ENCODE data around the gene OR1N1. TPM values are rescaled to one million over a fixed set of nuclear protein-coding genes. Genes with fewer than 3 reads are reported as not detected.

OR1N1 gene
- total RNA-seq, 1 experiment from 2014 or later: not detected

DNA sequence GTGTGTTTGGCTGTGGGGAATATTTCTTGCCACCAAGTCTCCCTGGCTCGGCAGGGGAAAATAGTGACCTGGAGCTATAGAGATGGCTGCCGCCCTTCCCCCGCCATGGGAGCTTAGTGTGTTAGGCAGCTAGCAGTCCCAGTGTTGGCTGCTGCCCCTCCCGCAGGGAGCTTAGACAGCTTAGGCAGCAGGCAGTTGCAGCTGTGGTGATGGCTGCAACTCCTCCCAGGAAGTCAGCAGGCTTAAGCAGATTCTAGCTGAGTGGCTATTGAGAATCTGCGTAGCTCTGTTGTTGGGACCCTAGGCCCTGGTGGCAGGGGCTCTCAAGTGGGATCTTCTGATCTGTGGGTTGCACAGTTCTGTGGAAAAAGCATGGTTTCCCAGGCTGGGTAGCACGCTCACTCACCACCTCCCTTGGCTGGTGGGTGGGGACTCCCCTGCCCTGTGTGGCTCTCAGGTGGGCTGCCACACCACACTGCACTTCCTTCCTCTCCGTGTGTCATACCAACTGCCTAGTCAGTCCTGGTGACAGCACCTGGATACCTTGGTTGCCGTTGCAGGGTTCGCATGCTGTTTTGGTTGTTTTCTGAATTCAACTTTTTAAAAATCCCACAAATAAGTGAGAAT is 35.2 kb upstream of the OR1N1 start:
- H3K4me2 ChIP-seq: no peak overlapping the region
- no peak overlapping the region for H3K4me3 ChIP-seq
- TF ChIP-seq, protein P1, sequence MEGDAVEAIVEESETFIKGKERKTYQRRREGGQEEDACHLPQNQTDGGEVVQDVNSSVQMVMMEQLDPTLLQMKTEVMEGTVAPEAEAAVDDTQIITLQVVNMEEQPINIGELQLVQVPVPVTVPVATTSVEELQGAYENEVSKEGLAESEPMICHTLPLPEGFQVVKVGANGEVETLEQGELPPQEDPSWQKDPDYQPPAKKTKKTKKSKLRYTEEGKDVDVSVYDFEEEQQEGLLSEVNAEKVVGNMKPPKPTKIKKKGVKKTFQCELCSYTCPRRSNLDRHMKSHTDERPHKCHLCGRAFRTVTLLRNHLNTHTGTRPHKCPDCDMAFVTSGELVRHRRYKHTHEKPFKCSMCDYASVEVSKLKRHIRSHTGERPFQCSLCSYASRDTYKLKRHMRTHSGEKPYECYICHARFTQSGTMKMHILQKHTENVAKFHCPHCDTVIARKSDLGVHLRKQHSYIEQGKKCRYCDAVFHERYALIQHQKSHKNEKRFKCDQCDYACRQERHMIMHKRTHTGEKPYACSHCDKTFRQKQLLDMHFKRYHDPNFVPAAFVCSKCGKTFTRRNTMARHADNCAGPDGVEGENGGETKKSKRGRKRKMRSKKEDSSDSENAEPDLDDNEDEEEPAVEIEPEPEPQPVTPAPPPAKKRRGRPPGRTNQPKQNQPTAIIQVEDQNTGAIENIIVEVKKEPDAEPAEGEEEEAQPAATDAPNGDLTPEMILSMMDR (conservative IDR thresholded peaks at IDR 0.05): no peak
- no peak for TF ChIP-seq EZH2 (IDR thresholded peaks at IDR 0.05; ENCODE audit: low read depth)
- DNase-seq: no peak
- ChIA-PET CTCF (no interaction called here), POLR2A (ENCODE audit: unreplicated experiment) (interaction anchor here (0.6 kb wide), 1 partner anchor 21 kb away, joined by 6 read pairs; no protein-coding TSS in a partner anchor)
- H3K27me3 ChIP-seq (ENCODE audit: insufficient read depth, low read depth): no peaks in the 10 kb centered on the region
- no peaks in the 10 kb centered on the region for H3F3A ChIP-seq (ENCODE audit: insufficient read depth, low read depth)
- H2AFZ ChIP-seq: no peak overlapping the region
- no peaks in the 10 kb centered on the region for H3K36me3 ChIP-seq (ENCODE audit: low read depth)
- no peak overlapping the region for H3K27ac ChIP-seq
- BruUV-seq (replicated peaks): no TSS peak
- no peaks in the 10 kb centered on the region for H4K20me1 ChIP-seq (ENCODE audit: insufficient read depth)
- no peaks in the 10 kb centered on the region for H3K9me3 ChIP-seq (ENCODE audit: insufficient read depth, low read depth)
- H3K4me1 ChIP-seq (replicated peaks; ENCODE audit: insufficient read depth): no peaks in the 10 kb centered on the region
- H3K79me2 ChIP-seq (ENCODE audit: low read depth): no peaks in the 10 kb centered on the region
- H3K9me2 ChIP-seq (ENCODE audit: insufficient read depth): no peaks in the 10 kb centered on the region
- intact Hi-C loops (cut with micrococcal nuclease; ENCODE audit: unreplicated experiment): no loop called here

DNA sequence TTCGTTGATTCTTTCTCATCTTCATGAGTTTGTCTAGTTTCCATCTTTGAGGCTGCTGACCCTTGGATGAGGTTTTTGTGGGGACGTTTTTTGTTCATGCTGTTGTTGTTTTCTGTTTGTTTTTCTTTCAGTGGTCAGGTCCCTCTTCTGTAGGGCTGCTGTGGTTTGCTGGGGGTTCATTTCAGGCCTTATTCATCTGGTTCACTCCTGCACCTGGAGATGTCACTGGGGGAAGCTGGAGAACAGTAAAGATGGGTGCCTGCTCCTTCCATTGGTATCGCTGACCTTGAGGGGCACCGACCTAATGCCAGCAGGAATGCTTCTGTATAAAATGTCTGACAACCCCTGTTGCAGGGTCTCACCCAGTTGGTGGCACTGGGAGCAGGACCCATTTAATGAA is 34.4 kb upstream of the OR1N1 start:
- no TSS peak for BruUV-seq (replicated peaks)

DNA sequence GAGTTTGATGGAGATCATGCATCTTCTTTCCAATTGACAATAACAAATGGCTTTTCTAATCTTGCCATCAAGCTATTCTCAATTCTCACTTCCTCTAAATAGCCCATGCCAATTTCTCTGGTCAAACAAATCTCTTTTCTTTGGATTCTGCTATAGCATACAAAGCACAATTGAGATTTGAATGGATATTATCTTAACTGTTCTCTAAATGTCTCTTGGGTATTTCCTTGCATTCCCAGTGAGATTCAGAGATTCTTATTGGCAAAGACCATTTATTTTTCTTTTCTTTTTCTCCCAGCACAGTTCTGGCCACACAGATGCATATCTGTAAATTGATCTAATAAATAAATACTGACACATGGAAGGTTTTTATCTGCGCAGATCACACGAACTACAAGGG is 25.7 kb upstream of the OR1N1 start, which contains the start of gene OR1N2:
Gene OR1N2 (plus strand): TSS at position 301 of the 400 bp plus-strand sequence. CDS start 100 bp downstream, outside the sequence.
- intact Hi-C loops (cut with micrococcal nuclease; ENCODE audit: unreplicated experiment): no loop called here
- Histone ChIP-seq H3K36me3 (ENCODE audit: low read depth) (no peaks in the 10 kb centered on the region), H3K4me2 (no peak within 1 kb of the TSS), H3F3A (ENCODE audit: insufficient read depth, low read depth) (no peaks in the 10 kb centered on the region), H3K9me2 (ENCODE audit: insufficient read depth) (no peaks in the 10 kb centered on the region), H3K4me3 (no peak within 1 kb of the TSS), H2AFZ (no peak within 1 kb of the TSS), H3K4me1 (replicated peaks; ENCODE audit: insufficient read depth) (no peaks in the 10 kb centered on the region), H3K79me2 (ENCODE audit: low read depth) (no peaks in the 10 kb centered on the region), H3K27me3 (ENCODE audit: insufficient read depth, low read depth) (peaks cover 23% of the 10 kb centered on the region; the same call in 1 of the 2 replicates), H4K20me1 (ENCODE audit: insufficient read depth) (no peaks in the 10 kb centered on the region), H3K9me3 (ENCODE audit: insufficient read depth, low read depth) (no peaks in the 10 kb centered on the region), H3K27ac (no peak within 1 kb of the TSS)
- no peak for TF ChIP-seq EZH2 (IDR thresholded peaks at IDR 0.05; ENCODE audit: low read depth)
- TF ChIP-seq, protein P1 (conservative IDR thresholded peaks at IDR 0.05): no peak
- ChIA-PET POLR2A (ENCODE audit: unreplicated experiment) (no interaction called here), CTCF (no interaction called here)
- BruUV-seq (replicated peaks): no TSS peak
- DNase-seq: no peak

More for the DNA sequence above, 34.4 kb upstream of the OR1N1 start:
- no peaks in the 10 kb centered on the region for H3K36me3 ChIP-seq (ENCODE audit: low read depth)
- H3K4me3 ChIP-seq: no peak overlapping the region
- H3K4me2 ChIP-seq: no peak overlapping the region
- H3K79me2 ChIP-seq (ENCODE audit: low read depth): no peaks in the 10 kb centered on the region
- CTCF ChIA-PET: no interaction called here
- no peak for DNase-seq
- no peaks in the 10 kb centered on the region for H3K27me3 ChIP-seq (ENCODE audit: insufficient read depth, low read depth)
- H3K9me3 ChIP-seq (ENCODE audit: insufficient read depth, low read depth): no peaks in the 10 kb centered on the region
- H3K27ac ChIP-seq: no peak overlapping the region
- H3K4me1 ChIP-seq (replicated peaks; ENCODE audit: insufficient read depth): no peaks in the 10 kb centered on the region
- H3K9me2 ChIP-seq (ENCODE audit: insufficient read depth): no peaks in the 10 kb centered on the region
- no peak overlapping the region for H2AFZ ChIP-seq
- no peaks in the 10 kb centered on the region for H3F3A ChIP-seq (ENCODE audit: insufficient read depth, low read depth)
- no peaks in the 10 kb centered on the region for H4K20me1 ChIP-seq (ENCODE audit: insufficient read depth)
- POLR2A ChIA-PET (ENCODE audit: unreplicated experiment): no interaction called here
- intact Hi-C loops (cut with micrococcal nuclease; ENCODE audit: unreplicated experiment): no loop called here
- TF ChIP-seq, protein P1 (conservative IDR thresholded peaks at IDR 0.05): no peak
- no peak for TF ChIP-seq EZH2 (IDR thresholded peaks at IDR 0.05; ENCODE audit: low read depth)
